Neural progenitor cell (in vitro differentiated cells): ENCODE data around the gene CREB3L4. TPM values are rescaled to one million over a fixed set of nuclear protein-coding genes. Genes with fewer than 3 reads are reported as not detected.

Source experiments
- DNase-seq: peaks from one replicate; pipeline ENCODE4 v3.0.0-alpha.2; 2016; ENCODE audit warnings: low spot score
- H2AFZ ChIP-seq: fragments of 200-600 bp; sonication (generic); replicated peaks from 2 replicates; pipeline ENCODE4 v1.6.1; 2016; ENCODE audit warnings: antibody characterized with exemption
- H3F3A ChIP-seq: fragments of 200-600 bp; sonication (generic); 2 replicates; pipeline ENCODE4 v1.6.1; 2016; ENCODE audit warnings: antibody characterized with exemption, low read depth
- H3K27ac ChIP-seq: fragments of 200-600 bp; sonication (generic); 2 replicates; pipeline ENCODE4 v1.5.1; 2016; ENCODE audit warnings: mild to moderate bottlenecking
- H3K27me3 ChIP-seq: fragments of 200-600 bp; sonication (generic); 2 replicates; pipeline ENCODE4 v1.6.1; 2016; ENCODE audit warnings: mild to moderate bottlenecking, moderate library complexity
- H3K36me3 ChIP-seq: fragments of 200-600 bp; sonication (generic); 2 replicates; pipeline ENCODE4 v1.5.1; 2016
- H3K4me1 ChIP-seq: fragments of 200-600 bp; sonication (generic); 2 replicates; pipeline ENCODE4 v1.6.1; 2016; ENCODE audit warnings: mixed run types
- H3K4me2 ChIP-seq: fragments of 200-600 bp; sonication (generic); 2 replicates; pipeline ENCODE4 v1.6.1; 2016
- H3K4me3 ChIP-seq: fragments of 200-600 bp; sonication (generic); 2 replicates; pipeline ENCODE4 v1.5.1; 2016
- H3K79me2 ChIP-seq: fragments of 200-600 bp; sonication (generic); 2 replicates; pipeline ENCODE4 v1.6.1; 2016; ENCODE audit warnings: low read depth
- H3K9ac ChIP-seq: fragments of 200-600 bp; sonication (generic); 2 replicates; pipeline ENCODE4 v1.6.1; 2016
- H3K9me3 ChIP-seq: fragments of 200-600 bp; sonication (generic); 2 replicates; pipeline ENCODE4 v1.5.1; 2016; ENCODE audit warnings: low read depth
- H4K20me1 ChIP-seq: fragments of 200-600 bp; sonication (generic); 2 replicates; pipeline ENCODE4 v1.6.1; 2016; ENCODE audit warnings: low read depth
- H3K27ac Mint-ChIP-seq: 3 replicates; pipeline ENCODE4 v1.8.0; 2021; ENCODE audit warnings: mixed read lengths
- H3K27me3 Mint-ChIP-seq: 2 replicates; pipeline ENCODE4 v1.8.0; 2022; ENCODE audit warnings: low read depth, mild to moderate bottlenecking, inconsistent platforms, moderate library complexity, mixed read lengths; ENCODE audit not compliant: insufficient read depth
- H3K36me3 Mint-ChIP-seq: 3 replicates; pipeline ENCODE4 v1.8.0; 2021; ENCODE audit warnings: mixed read lengths
- H3K4me1 Mint-ChIP-seq: 3 replicates; pipeline ENCODE4 v1.8.0; 2021; ENCODE audit warnings: mixed read lengths
- H3K4me3 Mint-ChIP-seq: 3 replicates; pipeline ENCODE4 v1.8.0; 2021; ENCODE audit warnings: mild to moderate bottlenecking, moderate library complexity, mixed read lengths
- H3K9me3 Mint-ChIP-seq: 3 replicates; pipeline ENCODE4 v1.8.0; 2020; ENCODE audit warnings: mixed read lengths
- CTCF ChIP-seq: fragments of 200-600 bp; sonication (generic); IDR thresholded peaks from 2 replicates; pipeline ENCODE4 v1.5.1; 2017; ENCODE audit warnings: antibody characterized with exemption, mild to moderate bottlenecking
- EZH2 ChIP-seq: fragments of 200-600 bp; sonication (generic); IDR thresholded peaks from 2 replicates; pipeline ENCODE4 v1.6.1; 2017; ENCODE audit warnings: antibody characterized with exemption, mild to moderate bottlenecking, moderate library complexity
- EZH2phosphoT487 ChIP-seq: fragments of 200-600 bp; sonication (generic); IDR thresholded peaks from 2 replicates; pipeline ENCODE4 v1.6.1; 2017; ENCODE audit warnings: antibody characterized with exemption
- total RNA-seq: library from RNA; depleted of rRNA; stranded (reverse); fragments of >200 nt; gene quantifications from 2 replicates; pipeline ENCODE4 v1.2.3, GENCODE V29; 2015; ENCODE audit warnings: low replicate concordance

Gene CREB3L4
- total RNA-seq, 1 donor from 2014 or later, result 33.8 TPM

- peak overlapping the region; percentile 50 for H3K27ac Mint-ChIP-seq
- no peak overlapping the region for H3K27ac ChIP-seq
These were observed 38.3 kb upstream of the CREB3L4 start for GRCh38 chr1:153929426-153929825.

GRCh38 chr1:153929981-153930948, 37.4 kb upstream of the CREB3L4 start:
- H3K4me1 ChIP-seq, result no peaks in the 10 kb centered on the region
- H3K9me3 Mint-ChIP-seq, result no peaks in the 10 kb centered on the region
- no peaks in the 10 kb centered on the region for H3K27me3 ChIP-seq
- no peaks in the 10 kb centered on the region for H3K36me3 ChIP-seq
- H3K4me2 ChIP-seq, result no peak overlapping the region
- TF ChIP-seq EZH2phosphoT487, result no peak
- TF ChIP-seq EZH2, result no peak
- TF ChIP-seq CTCF, result no peak
- H3K9ac ChIP-seq, result no peak overlapping the region
- peaks cover 9% of the 10 kb centered on the region for H3K36me3 Mint-ChIP-seq
- H4K20me1 ChIP-seq, result no peaks in the 10 kb centered on the region
- H3K27ac Mint-ChIP-seq, result no peak overlapping the region
- no peaks in the 10 kb centered on the region for H3K9me3 ChIP-seq
- peaks cover 11% of the 10 kb centered on the region for H3F3A ChIP-seq
- no peak overlapping the region for H3K4me3 Mint-ChIP-seq
- H3K4me3 ChIP-seq, result no peak overlapping the region
- H3K27me3 Mint-ChIP-seq, result no peaks in the 10 kb centered on the region
- H3K4me1 Mint-ChIP-seq, result no peaks in the 10 kb centered on the region
- no peak overlapping the region for H2AFZ ChIP-seq
- H3K79me2 ChIP-seq, result no peaks in the 10 kb centered on the region
- DNase-seq, result no peak
- H3K27ac ChIP-seq, result no peak overlapping the region

More at GRCh38 chr1:153929426-153929825, 38.3 kb upstream of the CREB3L4 start:
- TF ChIP-seq EZH2phosphoT487, result no peak
- Histone ChIP-seq H2AFZ (no peak overlapping the region), H3K9ac (no peak overlapping the region), H3K36me3 (no peaks in the 10 kb centered on the region), H3K4me1 (no peaks in the 10 kb centered on the region), H3K4me2 (no peak overlapping the region), H4K20me1 (no peaks in the 10 kb centered on the region), H3K79me2 (peaks cover 4% of the 10 kb centered on the region), H3K9me3 (no peaks in the 10 kb centered on the region), H3F3A (peaks cover 13% of the 10 kb centered on the region), H3K4me3 (no peak overlapping the region), H3K27me3 (no peaks in the 10 kb centered on the region)
- Mint-ChIP-seq H3K4me3 (peak overlapping the region; percentile 7), H3K27me3 (peaks cover 2% of the 10 kb centered on the region), H3K4me1 (no peaks in the 10 kb centered on the region), H3K9me3 (no peaks in the 10 kb centered on the region), H3K36me3 (peaks cover 8% of the 10 kb centered on the region)
- no peak for DNase-seq

- H3K4me2 ChIP-seq, result no peak overlapping the region
- Mint-ChIP-seq H3K27me3 (no peaks in the 10 kb centered on the region), H3K4me1 (no peaks in the 10 kb centered on the region), H3K9me3 (no peaks in the 10 kb centered on the region), H3K4me3 (no peak overlapping the region), H3K36me3 (peaks cover 21% of the 10 kb centered on the region), H3K27ac (no peak overlapping the region)
- H3K27me3 ChIP-seq, result no peaks in the 10 kb centered on the region
- H3K4me3 ChIP-seq, result no peak overlapping the region
- no peaks in the 10 kb centered on the region for H3K36me3 ChIP-seq
- H2AFZ ChIP-seq, result no peak overlapping the region
- no peaks in the 10 kb centered on the region for H4K20me1 ChIP-seq
- peaks cover 11% of the 10 kb centered on the region for H3F3A ChIP-seq
- no peaks in the 10 kb centered on the region for H3K79me2 ChIP-seq
- H3K9me3 ChIP-seq, result no peaks in the 10 kb centered on the region
- no peak overlapping the region for H3K27ac ChIP-seq
- TF ChIP-seq EZH2 (no peak), EZH2phosphoT487 (no peak), CTCF (no peak)
- H3K4me1 ChIP-seq, result no peaks in the 10 kb centered on the region
- no peak overlapping the region for H3K9ac ChIP-seq
- no peak for DNase-seq
These were observed 35.3 kb upstream of the CREB3L4 start for GRCh38 chr1:153932156-153933131.
